Hair follicle dermal papilla cell (primary cell): ENCODE results near the gene ASAP2. TPM values are rescaled to one million over a fixed set of nuclear protein-coding genes. Genes with fewer than 3 reads are reported as not detected.

Source experiments
- total RNA-seq: library from RNA; depleted of rRNA; stranded (reverse); fragments of >200 nt; gene quantifications from 2 replicates; pipeline ENCODE4 v1.2.3, GENCODE V29; 2012

ASAP2 gene
- total RNA-seq, result 34.0 and 44.6 TPM in 2 replicates

DNA sequence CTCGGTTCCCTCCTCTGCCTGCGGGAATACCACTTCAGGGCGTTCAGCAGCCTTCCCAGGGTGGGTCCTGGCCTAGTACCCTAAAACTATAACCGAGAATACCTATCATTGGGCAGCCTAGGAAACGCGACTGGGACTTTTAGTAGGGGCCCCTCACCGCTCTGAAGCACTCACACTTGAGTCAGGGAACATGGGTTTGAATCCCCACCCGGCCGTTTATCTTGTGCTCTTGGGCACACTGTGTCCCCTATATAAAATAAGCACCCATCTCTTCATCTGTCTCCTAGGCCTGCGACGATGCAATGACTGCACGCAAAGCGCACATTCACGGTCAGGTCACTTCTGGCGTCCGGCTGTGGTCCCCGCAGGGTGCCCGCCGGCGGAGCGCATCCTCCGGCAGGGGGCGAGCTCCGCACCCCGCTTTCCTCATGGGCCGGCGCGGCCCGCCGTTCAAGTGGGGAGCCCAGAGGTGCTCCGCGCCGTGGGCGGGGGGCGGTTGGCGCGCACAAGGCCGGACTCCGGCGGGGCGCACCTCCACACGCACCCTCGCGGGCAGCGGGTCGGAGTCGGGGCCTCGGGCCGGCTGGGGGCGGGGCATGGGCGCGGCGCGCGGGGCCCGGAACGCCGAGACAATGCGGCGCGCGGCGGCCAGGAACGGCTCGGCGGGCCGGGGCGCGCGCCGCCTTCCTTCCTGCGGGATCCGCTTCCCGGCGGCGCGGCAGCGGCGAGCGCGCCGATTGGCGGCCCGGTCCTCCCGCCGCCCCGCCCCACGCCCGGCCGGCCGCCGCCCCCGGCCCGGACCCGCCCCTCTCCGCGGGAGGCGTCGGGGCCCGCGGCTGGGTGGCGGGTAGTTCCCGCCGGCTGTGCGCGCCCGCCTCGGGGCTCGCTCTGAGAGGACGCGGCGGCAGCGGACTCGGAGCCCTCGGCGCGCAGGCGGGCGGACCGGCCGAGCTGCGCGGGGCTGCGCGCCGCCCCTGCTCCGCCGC lies at the start of gene ASAP2:
ASAP2 (plus strand) TSS at position 850 of the 986 bp plus-strand sequence. CDS start 293 bp downstream, outside the sequence.

GRCh38 chr2:9423100-9423921 lies 216.7 kb downstream of the ASAP2 start, which contains the start of the genes CPSF3 and ITGB1BP1:
Gene CPSF3 (plus strand): TSS chr2:9423654. CDS start chr2:9423774, 120 bp downstream.
Gene ITGB1BP1 (minus strand): TSS chr2:9423528. CDS start chr2:9418697, 4,831 bp downstream.

Other genes with a start within 250 kb of the ASAP2 start
- gene MBOAT2, start 203.1 kb upstream of the ASAP2 start, total RNA-seq, result 53.8 and 63.0 TPM in 2 replicates
- 30.3 and 37.9 TPM in 2 replicates for gene ITGB1BP1, start 216.7 kb downstream of the ASAP2 start, total RNA-seq
- gene CPSF3, start 216.8 kb downstream of the ASAP2 start, total RNA-seq, result 35.1 and 36.0 TPM in 2 replicates